ENCODE data around the gene VSTM2B. TPM values are rescaled to one million over a fixed set of nuclear protein-coding genes. Genes with fewer than 3 reads are reported as not detected.

The VSTM2B gene
- not detected for total RNA-seq
- polyA plus RNA-seq = not detected
- long read RNA-seq, donor 1 = 0 reads
- long read RNA-seq, donor 2 = 0 reads

- no peaks in the 10 kb centered on the region for H3K36me3 ChIP-seq (ENCODE audit: control insufficient read depth in 1 of 2, insufficient read depth in 2 of 2, low read length in 1 of 2)
- no peak within 1 kb of the TSS for H3K27ac ChIP-seq (ENCODE audit: low read depth in 1 of 2, low read length in 2 of 2)
- no peak within 1 kb of the TSS for H3K4me3 ChIP-seq (ENCODE audit: low read length in 2 of 2)
- ATAC-seq (ENCODE audit: low FRiP score) = no peak
- peak in 1 of 2 donors; percentile 66 for DNase-seq
- H3K27me3 ChIP-seq (ENCODE audit: control insufficient read depth in 1 of 2, insufficient read depth in 2 of 2, low read length in 1 of 2) = no peaks in the 10 kb centered on the region
- 1% methylated on average over 71 to 104 of the region's 104 CpGs for WGBS, 2 donors
- intact Hi-C loops (cut with DNase I) = no loop called here
- H3K9me3 ChIP-seq (ENCODE audit: control insufficient read depth, low read length) = no peaks in the 10 kb centered on the region
- no peaks in the 10 kb centered on the region for H3K4me1 ChIP-seq (ENCODE audit: control insufficient read depth in 1 of 2, insufficient read depth in 2 of 2, low read length in 2 of 2)
Observed at GRCh38 chr19:29525901-29526729, at the start of gene VSTM2B. TSS of gene VSTM2B (plus strand) at chr19:29525994. CDS start at chr19:29526584, 590 bp downstream.

- H3K4me1 ChIP-seq (ENCODE audit: control insufficient read depth in 1 of 2, insufficient read depth in 2 of 2, low read length in 2 of 2) = no peaks in the 10 kb centered on the region
- H3K27ac ChIP-seq (ENCODE audit: low read depth in 1 of 2, low read length in 2 of 2) = no peak overlapping the region
- DNase-seq (no peak), ATAC-seq (ENCODE audit: low FRiP score) (no peak)
- H3K36me3 ChIP-seq (ENCODE audit: control insufficient read depth in 1 of 2, insufficient read depth in 2 of 2, low read length in 1 of 2) = no peaks in the 10 kb centered on the region
- WGBS, 2 donors = 29 to 30% methylated on average over 4 of the region's 4 CpGs
- H3K4me3 ChIP-seq (ENCODE audit: low read length in 2 of 2) = no peak overlapping the region
- H3K9me3 ChIP-seq (ENCODE audit: control insufficient read depth, low read length) = peaks cover 3% of the 10 kb centered on the region
- no peaks in the 10 kb centered on the region for H3K27me3 ChIP-seq (ENCODE audit: control insufficient read depth in 1 of 2, insufficient read depth in 2 of 2, low read length in 1 of 2)
- intact Hi-C loops (cut with DNase I) = no loop called here
Observed at GRCh38 chr19:29476528-29476927, 49.3 kb upstream of the VSTM2B start.

GRCh38 chr19:29477831-29478577 is 47.8 kb upstream of the VSTM2B start:
- 87 to 89% methylated on average over 16 of the region's 16 CpGs for WGBS, 2 donors
- Histone ChIP-seq H3K9me3 (ENCODE audit: control insufficient read depth, low read length) (peaks cover 3% of the 10 kb centered on the region), H3K27me3 (ENCODE audit: control insufficient read depth in 1 of 2, insufficient read depth in 2 of 2, low read length in 1 of 2) (no peaks in the 10 kb centered on the region), H3K36me3 (ENCODE audit: control insufficient read depth in 1 of 2, insufficient read depth in 2 of 2, low read length in 1 of 2) (no peaks in the 10 kb centered on the region), H3K4me3 (ENCODE audit: low read length in 2 of 2) (no peak overlapping the region), H3K27ac (ENCODE audit: low read depth in 1 of 2, low read length in 2 of 2) (no peak overlapping the region), H3K4me1 (ENCODE audit: control insufficient read depth in 1 of 2, insufficient read depth in 2 of 2, low read length in 2 of 2) (no peaks in the 10 kb centered on the region)
- no peak for DNase-seq
- ATAC-seq (ENCODE audit: low FRiP score) = no peak
- intact Hi-C loops (cut with DNase I) = no loop called here

- ATAC-seq (ENCODE audit: low FRiP score) = no peak
- Histone ChIP-seq H3K36me3 (ENCODE audit: control insufficient read depth in 1 of 2, insufficient read depth in 2 of 2, low read length in 1 of 2) (no peaks in the 10 kb centered on the region), H3K9me3 (ENCODE audit: control insufficient read depth, low read length) (peaks cover 3% of the 10 kb centered on the region), H3K4me3 (ENCODE audit: low read length in 2 of 2) (no peak overlapping the region), H3K27ac (ENCODE audit: low read depth in 1 of 2, low read length in 2 of 2) (no peak overlapping the region), H3K4me1 (ENCODE audit: control insufficient read depth in 1 of 2, insufficient read depth in 2 of 2, low read length in 2 of 2) (no peaks in the 10 kb centered on the region), H3K27me3 (ENCODE audit: control insufficient read depth in 1 of 2, insufficient read depth in 2 of 2, low read length in 1 of 2) (no peaks in the 10 kb centered on the region)
- intact Hi-C loops (cut with DNase I) = no loop called here
- DNase-seq = peak in 1 of 2 donors; percentile 64
- WGBS, 2 donors = 59 to 60% methylated on average over 33 to 34 of the region's 34 CpGs
Observed at GRCh38 chr19:29478578-29479565, 46.9 kb upstream of the VSTM2B start.

GRCh38 chr19:29479941-29480340 is 45.9 kb upstream of the VSTM2B start:
- H3K36me3 ChIP-seq (ENCODE audit: control insufficient read depth in 1 of 2, insufficient read depth in 2 of 2, low read length in 1 of 2) = no peaks in the 10 kb centered on the region
- 77 to 82% methylated on average over 3 of the region's 3 CpGs for WGBS, 2 donors
- peak in 1 of 2 donors; percentile 57 for DNase-seq

GRCh38 chr19:29480507-29480906 is 45.3 kb upstream of the VSTM2B start:
- 77% methylated on average over 7 of the region's 7 CpGs for WGBS, 2 donors
- H3K9me3 ChIP-seq (ENCODE audit: control insufficient read depth, low read length) = peaks cover 3% of the 10 kb centered on the region
- no peaks in the 10 kb centered on the region for H3K4me1 ChIP-seq (ENCODE audit: control insufficient read depth in 1 of 2, insufficient read depth in 2 of 2, low read length in 2 of 2)
- no peak for ATAC-seq (ENCODE audit: low FRiP score)
- no peak overlapping the region for H3K4me3 ChIP-seq (ENCODE audit: low read length in 2 of 2)
- intact Hi-C loops (cut with DNase I) = no loop called here
- H3K36me3 ChIP-seq (ENCODE audit: control insufficient read depth in 1 of 2, insufficient read depth in 2 of 2, low read length in 1 of 2) = no peaks in the 10 kb centered on the region
- DNase-seq = peak in 1 of 2 donors; percentile 51
- no peak overlapping the region for H3K27ac ChIP-seq (ENCODE audit: low read depth in 1 of 2, low read length in 2 of 2)
- no peaks in the 10 kb centered on the region for H3K27me3 ChIP-seq (ENCODE audit: control insufficient read depth in 1 of 2, insufficient read depth in 2 of 2, low read length in 1 of 2)

More at GRCh38 chr19:29479941-29480340, 45.9 kb upstream of the VSTM2B start:
- Histone ChIP-seq H3K9me3 (ENCODE audit: control insufficient read depth, low read length) (peaks cover 3% of the 10 kb centered on the region), H3K4me3 (ENCODE audit: low read length in 2 of 2) (no peak overlapping the region), H3K27ac (ENCODE audit: low read depth in 1 of 2, low read length in 2 of 2) (no peak overlapping the region), H3K27me3 (ENCODE audit: control insufficient read depth in 1 of 2, insufficient read depth in 2 of 2, low read length in 1 of 2) (no peaks in the 10 kb centered on the region), H3K4me1 (ENCODE audit: control insufficient read depth in 1 of 2, insufficient read depth in 2 of 2, low read length in 2 of 2) (no peaks in the 10 kb centered on the region)
- intact Hi-C loops (cut with DNase I) = no loop called here
- no peak for ATAC-seq (ENCODE audit: low FRiP score)

- H3K4me3 ChIP-seq (ENCODE audit: low read length in 2 of 2) = no peak overlapping the region
- no peaks in the 10 kb centered on the region for H3K36me3 ChIP-seq (ENCODE audit: control insufficient read depth in 1 of 2, insufficient read depth in 2 of 2, low read length in 1 of 2)
- no peak overlapping the region for H3K27ac ChIP-seq (ENCODE audit: low read depth in 1 of 2, low read length in 2 of 2)
- H3K27me3 ChIP-seq (ENCODE audit: control insufficient read depth in 1 of 2, insufficient read depth in 2 of 2, low read length in 1 of 2) = no peaks in the 10 kb centered on the region
- H3K9me3 ChIP-seq (ENCODE audit: control insufficient read depth, low read length) = peaks cover 1% of the 10 kb centered on the region
- no peaks in the 10 kb centered on the region for H3K4me1 ChIP-seq (ENCODE audit: control insufficient read depth in 1 of 2, insufficient read depth in 2 of 2, low read length in 2 of 2)
- intact Hi-C loops (cut with DNase I) = no loop called here
- no peak for DNase-seq
- ATAC-seq (ENCODE audit: low FRiP score) = no peak
- 45% methylated on average over 7 of the region's 7 CpGs for WGBS, 2 donors
Observed at GRCh38 chr19:29482855-29483640, 42.7 kb upstream of the VSTM2B start.

- H3K4me1 ChIP-seq (ENCODE audit: control insufficient read depth in 1 of 2, insufficient read depth in 2 of 2, low read length in 2 of 2) = no peaks in the 10 kb centered on the region
- no peaks in the 10 kb centered on the region for H3K36me3 ChIP-seq (ENCODE audit: control insufficient read depth in 1 of 2, insufficient read depth in 2 of 2, low read length in 1 of 2)
- H3K4me3 ChIP-seq (ENCODE audit: low read length in 2 of 2) = no peak overlapping the region
- no peaks in the 10 kb centered on the region for H3K27me3 ChIP-seq (ENCODE audit: control insufficient read depth in 1 of 2, insufficient read depth in 2 of 2, low read length in 1 of 2)
- DNase-seq = peak; percentile 6 to 41
- H3K9me3 ChIP-seq (ENCODE audit: control insufficient read depth, low read length) = peaks cover 1% of the 10 kb centered on the region
- intact Hi-C loops (cut with DNase I) = no loop called here
- no peak for ATAC-seq (ENCODE audit: low FRiP score)
- WGBS, 2 donors = 92 to 93% methylated on average over 5 of the region's 5 CpGs
- no peak overlapping the region for H3K27ac ChIP-seq (ENCODE audit: low read depth in 1 of 2, low read length in 2 of 2)
Observed at GRCh38 chr19:29483641-29483920, 42.2 kb upstream of the VSTM2B start.

Data from aorta (tissue), 5 donors.